HepG2 (cell line): ENCODE measurements around the gene CDH2. TPM values are rescaled to one million over a fixed set of nuclear protein-coding genes. Genes with fewer than 3 reads are reported as not detected.

Source experiments
- ATAC-seq: fragments of 200-7000 bp; cut with Tn5 transposase; 3 replicates; pipeline ENCODE4 v1.9.1; 2020; ENCODE audit warnings: mild to moderate bottlenecking, moderate library complexity
- BruUV-seq: library from RNA; stranded (reverse); fragments of 400-500 nt; replicated peaks from 2 replicates; lab custom pipeline; 2021; lab: Mats Ljungman, UMichigan
- CTCF ChIA-PET: fragments of 300-600 bp; formaldehyde crosslinking; extraction: SDS; loops from one replicate; lab custom pipeline; 2021; ENCODE audit warnings: low total read pairs, inconsistent platforms, low intra/inter-chr PET ratio; lab: Yijun Ruan, JAX
- POLR2A ChIA-PET: fragments of 350-600 bp; sonication (Branson Sonifier 250); formaldehyde crosslinking; loops from one replicate; lab custom pipeline; 2020; ENCODE audit warnings: antibody characterized with exemption, inconsistent platforms; lab: Yijun Ruan, JAX
- DNase-seq: peaks from one replicate; pipeline ENCODE4 v3.0.0-alpha.2; 2015; ENCODE audit warnings: low spot score
- FAIRE-seq: peaks from 3 replicates; lab custom pipeline; 2011; peaks lifted over from hg19 to GRCh38; lab: Jason Lieb, UNC
- H2AFZ ChIP-seq: one replicate; pipeline ENCODE4 v1.6.1; 2011; ENCODE audit warnings: low read length, inconsistent platforms
- H3K27ac ChIP-seq: fragments of 300-600 bp; 3 replicates; pipeline ENCODE4 v1.8.0; 2011; ENCODE audit warnings: mixed run types, mild to moderate bottlenecking, mixed read lengths, low read length, inconsistent platforms; ENCODE audit not compliant: insufficient read depth; ENCODE audit errors: extremely low read length
- H3K27me3 ChIP-seq, 2 experiments: fragments of 200-600 bp in 1 of 2; 2 replicates in 1 of 2; 3 replicates in 1 of 2; pipeline versions ENCODE4 v1.6.0 to v1.8.0; 2011; ENCODE audit warnings: low read length in 2 of 2, mild to moderate bottlenecking in 2 of 2, moderate library complexity in 2 of 2, inconsistent platforms in 1 of 2; ENCODE audit not compliant: insufficient read depth in 2 of 2, control insufficient read depth in 1 of 2
- H3K36me3 ChIP-seq, 2 experiments: fragments of 200-600 bp in 1 of 2; replicated peaks in 1 of 2; 2 replicates in 1 of 2; 3 replicates in 1 of 2; pipeline versions ENCODE4 v1.5.1 to v1.8.0; 2011; ENCODE audit warnings: low read length in 2 of 2, inconsistent platforms in 1 of 2; ENCODE audit not compliant: insufficient read depth in 2 of 2, control insufficient read depth in 1 of 2
- H3K4me1 ChIP-seq: 2 replicates; pipeline ENCODE4 v1.5.1; 2012; ENCODE audit warnings: low read length, inconsistent platforms; ENCODE audit not compliant: insufficient read depth
- H3K4me2 ChIP-seq: 2 replicates; pipeline ENCODE4 v1.6.0; 2011; ENCODE audit warnings: low read depth, low read length, inconsistent platforms
- H3K4me3 ChIP-seq, 3 experiments: fragments of 200-600 bp in 1 of 3; sonication (generic), shearing (Covaris generic) in 1 of 3; replicated peaks in 1 of 3; 2 replicates each; pipeline ENCODE4 v1.5.1; 2011 to 2016; ENCODE audit warnings: low read length in 3 of 3, inconsistent platforms in 2 of 3, low read depth in 2 of 3, mild to moderate bottlenecking in 2 of 3, control low read depth in 1 of 3, mixed read lengths in 1 of 3; ENCODE audit not compliant: insufficient read depth in 1 of 3
- H3K79me2 ChIP-seq: one replicate; pipeline ENCODE4 v1.6.1; 2011; ENCODE audit warnings: low read length, inconsistent platforms; ENCODE audit not compliant: insufficient read depth
- H3K9ac ChIP-seq: 2 replicates; pipeline ENCODE4 v1.6.0; 2011; ENCODE audit warnings: mild to moderate bottlenecking, low read depth, low read length, inconsistent platforms; ENCODE audit not compliant: insufficient read depth
- H3K9me3 ChIP-seq: 2 replicates; pipeline ENCODE4 v1.5.1; 2012; ENCODE audit warnings: mild to moderate bottlenecking, low read length
- H4K20me1 ChIP-seq: 2 replicates; pipeline ENCODE4 v1.6.0; 2011; ENCODE audit warnings: inconsistent platforms, mild to moderate bottlenecking, low read length, moderate library complexity; ENCODE audit not compliant: insufficient read depth
- DR1 ChIP-seq: sonication (generic); formaldehyde crosslinking; IDR thresholded peaks from 2 replicates; pipeline ENCODE4 v1.8.0; 2021; ENCODE audit warnings: mild to moderate bottlenecking, missing genetic modification reagents, inconsistent platforms
- FOSL2 ChIP-seq: sonication (generic); formaldehyde crosslinking; IDR thresholded peaks from 2 replicates; pipeline ENCODE4 v1.4.0; 2020; ENCODE audit warnings: missing genetic modification reagents
- HNF1A ChIP-seq, 2 experiments: sonication (generic) in 1 of 2; formaldehyde crosslinking in 1 of 2; IDR thresholded peaks; 2 replicates each; pipeline versions ENCODE4 v1.4.0 to v1.6.1; 2016 to 2020; ENCODE audit warnings: borderline replicate concordance in 1 of 2, low read depth in 1 of 2, mild to moderate bottlenecking in 1 of 2, missing genetic modification reagents in 1 of 2
- KDM5B ChIP-seq: sonication (generic); formaldehyde crosslinking; IDR thresholded peaks from 2 replicates; pipeline ENCODE4 v1.4.0; 2020; ENCODE audit warnings: missing genetic modification reagents, mild to moderate bottlenecking, borderline replicate concordance
- KLF6 ChIP-seq: IDR thresholded peaks from 2 replicates; pipeline ENCODE4 v1.8.0; 2016; ENCODE audit warnings: missing biosample characterization, missing genetic modification reagents
- MTA3 ChIP-seq: sonication (generic); formaldehyde crosslinking; IDR thresholded peaks from 2 replicates; pipeline ENCODE4 v1.4.0; 2020; ENCODE audit warnings: missing genetic modification reagents
- PTBP1 ChIP-seq: fragments of 200-400 bp; formaldehyde crosslinking; IDR thresholded peaks from 2 replicates; pipeline ENCODE4 v1.6.1; 2018; ENCODE audit warnings: low read length, low read depth; ENCODE audit not compliant: poor library complexity, severe bottlenecking
- SIX4 ChIP-seq: sonication (generic); formaldehyde crosslinking; IDR thresholded peaks from 2 replicates; pipeline ENCODE4 v1.4.0; 2020; ENCODE audit warnings: missing genetic modification reagents
- SOX6 ChIP-seq, 2 experiments: fragments of 450-650 bp in 1 of 2; sonication (generic) in 1 of 2; formaldehyde crosslinking in 1 of 2; IDR thresholded peaks; 2 replicates each; pipeline versions ENCODE4 v1.4.0 to v1.6.1; 2017 to 2020; ENCODE audit warnings: antibody characterized with exemption in 1 of 2, mild to moderate bottlenecking in 1 of 2, missing genetic modification reagents in 1 of 2
- ZMAT5 ChIP-seq: sonication (generic); formaldehyde crosslinking; IDR thresholded peaks from 2 replicates; pipeline ENCODE4 v1.5.0; 2020; ENCODE audit warnings: mild to moderate bottlenecking, low read depth, missing genetic modification reagents, borderline replicate concordance
- ZNF317 ChIP-seq: sonication (generic); formaldehyde crosslinking; IDR thresholded peaks from 2 replicates; pipeline ENCODE4 v1.5.0; 2020; ENCODE audit warnings: mild to moderate bottlenecking, missing genetic modification reagents
- ZNF34 ChIP-seq: sonication (generic); formaldehyde crosslinking; IDR thresholded peaks from 2 replicates; pipeline ENCODE4 v1.4.0; 2020; ENCODE audit warnings: mild to moderate bottlenecking, missing genetic modification reagents, borderline replicate concordance
- ZNF382 ChIP-seq: sonication (generic); formaldehyde crosslinking; IDR thresholded peaks from 2 replicates; pipeline ENCODE4 v1.5.0; 2020; ENCODE audit warnings: missing genetic modification reagents, mild to moderate bottlenecking, borderline replicate concordance
- ZNF510 ChIP-seq: sonication (generic); formaldehyde crosslinking; IDR thresholded peaks from 2 replicates; pipeline ENCODE4 v1.4.0; 2020; ENCODE audit warnings: low read depth, mild to moderate bottlenecking, missing genetic modification reagents
- ZNF609 ChIP-seq: sonication (generic); formaldehyde crosslinking; IDR thresholded peaks from 2 replicates; pipeline ENCODE4 v1.4.0; 2020; ENCODE audit warnings: mild to moderate bottlenecking, missing genetic modification reagents, borderline replicate concordance
- WGBS: methylation state at CpG from one replicate; pipeline ENCODE4 v1.1.6; 2017; ENCODE audit warnings: low lambda C conversion rate; 5-methylcytosine and 5-hydroxymethylcytosine counted together
- in situ Hi-C: cut with HindIII; loops from 2 replicates; pipeline ENCODE4 v1.10.0; 2017; ENCODE audit warnings: low pct_unique_long_range_greater_than_20kb; ENCODE audit not compliant: extremely low pct_ligation_motif_present
- intact Hi-C: fragments of 100-400 bp; cut with micrococcal nuclease; formaldehyde crosslinking; loops from one replicate; pipeline ENCODE4 v1.10.0; 2022; ENCODE audit not compliant: unreplicated experiment
- polyA plus RNA-seq, 8 experiments: library from polyadenylated mRNA; depleted of rRNA in 3 of 8; stranded (reverse) in 7 of 8; unstranded in 1 of 8; fragments of >200 nt; fragmentation: Illumina TruSeq in 4 of 8; extraction: Trizol in 4 of 8; gene quantifications; 2 replicates each; pipeline versions ENCODE4 v1.2.1 to v1.2.3, GENCODE V29; 2011 to 2016; ENCODE audit warnings: low read depth in 4 of 8, missing spikeins in 1 of 8, mixed read lengths in 1 of 8; ENCODE audit not compliant: insufficient read depth in 1 of 8
- total RNA-seq, 5 experiments: library from RNA; depleted of rRNA; stranded (reverse); fragments of >200 nt; fragmentation: Illumina TruSeq; extraction: Trizol; gene quantifications; 2 replicates each; pipeline ENCODE4 v1.2.3, GENCODE V29; 2016; ENCODE audit warnings: low read depth in 1 of 5

The CDH2 gene
- total and polyA plus RNA-seq, 2 of the 13 experiments (the other 11 are each of a cell fraction or from before 2014, with no cell fraction given) = 18.6 to 36.1 TPM

GRCh38 chr18:28041366-28041765 lies 135.6 kb downstream of the CDH2 start:
- BruUV-seq = no TSS peak
- intact Hi-C loops (no loop called here), in situ Hi-C loops (no loop called here)
- no peaks in the 10 kb centered on the region for H3K27me3 ChIP-seq
- H3K4me2 ChIP-seq = no peak overlapping the region
- no peaks in the 10 kb centered on the region for H3K4me1 ChIP-seq
- H3K4me3 ChIP-seq = no peak overlapping the region
- H3K27ac ChIP-seq = no peak overlapping the region
- no peaks in the 10 kb centered on the region for H3K9me3 ChIP-seq
- H3K36me3 ChIP-seq = no peaks in the 10 kb centered on the region
- no peak overlapping the region for H3K9ac ChIP-seq
- no peaks in the 10 kb centered on the region for H3K79me2 ChIP-seq
- DNase-seq (no peak), ATAC-seq (no peak), FAIRE-seq (no peak)
- TF ChIP-seq ZNF510 = no peak
- no peak for TF ChIP-seq ZMAT5 (CRISPR knock-in tag)
- no peak for TF ChIP-seq ZNF609
- TF ChIP-seq ZNF34 = no peak
- no peak for TF ChIP-seq KLF6 (CRISPR knock-in tag)
- TF ChIP-seq FOSL2 (CRISPR knock-in tag) = no peak
- no peak for TF ChIP-seq HNF1A (IDR thresholded peaks at IDR 0.05; ENCODE audit: low read depth)
- no peak for TF ChIP-seq HNF1A (CRISPR knock-in tag; IDR thresholded peaks at IDR 0.05; ENCODE audit: borderline replicate concordance)
- no peak for TF ChIP-seq MTA3 (CRISPR knock-in tag)
- TF ChIP-seq KDM5B (CRISPR knock-in tag) = no peak
- no peak for TF ChIP-seq SIX4 (CRISPR knock-in tag)
- no peak for TF ChIP-seq ZNF382 (CRISPR knock-in tag)
- TF ChIP-seq PTBP1 = no peak
- TF ChIP-seq SOX6 (IDR thresholded peaks at IDR 0.05) = no peak
- no peak for TF ChIP-seq SOX6 (CRISPR knock-in tag; IDR thresholded peaks at IDR 0.05)
- no peak for TF ChIP-seq ZNF317 (CRISPR knock-in tag)
- no peak for TF ChIP-seq DR1
- ChIA-PET CTCF (no interaction called here), POLR2A (no interaction called here)
- H2AFZ ChIP-seq = no peak overlapping the region
- WGBS = 88% methylated on average over 5 of the region's 5 CpGs
- no peaks in the 10 kb centered on the region for H4K20me1 ChIP-seq
